Neural progenitor cell (in vitro differentiated cells): Measurements from ENCODE around the gene NPFFR2. TPM values are rescaled to one million over a fixed set of nuclear protein-coding genes. Genes with fewer than 3 reads are reported as not detected.

Experiments
- DNase-seq: peaks from one replicate; pipeline ENCODE4 v3.0.0-alpha.2; 2016; ENCODE audit warnings: low spot score
- H2AFZ ChIP-seq: fragments of 200-600 bp; sonication (generic); replicated peaks from 2 replicates; pipeline ENCODE4 v1.6.1; 2016; ENCODE audit warnings: antibody characterized with exemption
- H3F3A ChIP-seq: fragments of 200-600 bp; sonication (generic); 2 replicates; pipeline ENCODE4 v1.6.1; 2016; ENCODE audit warnings: antibody characterized with exemption, low read depth
- H3K27ac ChIP-seq: fragments of 200-600 bp; sonication (generic); 2 replicates; pipeline ENCODE4 v1.5.1; 2016; ENCODE audit warnings: mild to moderate bottlenecking
- H3K27me3 ChIP-seq: fragments of 200-600 bp; sonication (generic); 2 replicates; pipeline ENCODE4 v1.6.1; 2016; ENCODE audit warnings: mild to moderate bottlenecking, moderate library complexity
- H3K36me3 ChIP-seq: fragments of 200-600 bp; sonication (generic); 2 replicates; pipeline ENCODE4 v1.5.1; 2016
- H3K4me1 ChIP-seq: fragments of 200-600 bp; sonication (generic); 2 replicates; pipeline ENCODE4 v1.6.1; 2016; ENCODE audit warnings: mixed run types
- H3K4me2 ChIP-seq: fragments of 200-600 bp; sonication (generic); 2 replicates; pipeline ENCODE4 v1.6.1; 2016
- H3K4me3 ChIP-seq: fragments of 200-600 bp; sonication (generic); 2 replicates; pipeline ENCODE4 v1.5.1; 2016
- H3K79me2 ChIP-seq: fragments of 200-600 bp; sonication (generic); 2 replicates; pipeline ENCODE4 v1.6.1; 2016; ENCODE audit warnings: low read depth
- H3K9ac ChIP-seq: fragments of 200-600 bp; sonication (generic); 2 replicates; pipeline ENCODE4 v1.6.1; 2016
- H3K9me3 ChIP-seq: fragments of 200-600 bp; sonication (generic); 2 replicates; pipeline ENCODE4 v1.5.1; 2016; ENCODE audit warnings: low read depth
- H4K20me1 ChIP-seq: fragments of 200-600 bp; sonication (generic); 2 replicates; pipeline ENCODE4 v1.6.1; 2016; ENCODE audit warnings: low read depth
- H3K27ac Mint-ChIP-seq: 3 replicates; pipeline ENCODE4 v1.8.0; 2021; ENCODE audit warnings: mixed read lengths
- H3K27me3 Mint-ChIP-seq: 2 replicates; pipeline ENCODE4 v1.8.0; 2022; ENCODE audit warnings: low read depth, mild to moderate bottlenecking, inconsistent platforms, moderate library complexity, mixed read lengths; ENCODE audit not compliant: insufficient read depth
- H3K36me3 Mint-ChIP-seq: 3 replicates; pipeline ENCODE4 v1.8.0; 2021; ENCODE audit warnings: mixed read lengths
- H3K4me1 Mint-ChIP-seq: 3 replicates; pipeline ENCODE4 v1.8.0; 2021; ENCODE audit warnings: mixed read lengths
- H3K4me3 Mint-ChIP-seq: 3 replicates; pipeline ENCODE4 v1.8.0; 2021; ENCODE audit warnings: mild to moderate bottlenecking, moderate library complexity, mixed read lengths
- H3K9me3 Mint-ChIP-seq: 3 replicates; pipeline ENCODE4 v1.8.0; 2020; ENCODE audit warnings: mixed read lengths
- EZH2 ChIP-seq: fragments of 200-600 bp; sonication (generic); IDR thresholded peaks from 2 replicates; pipeline ENCODE4 v1.6.1; 2017; ENCODE audit warnings: antibody characterized with exemption, mild to moderate bottlenecking, moderate library complexity
- EZH2phosphoT487 ChIP-seq: fragments of 200-600 bp; sonication (generic); IDR thresholded peaks from 2 replicates; pipeline ENCODE4 v1.6.1; 2017; ENCODE audit warnings: antibody characterized with exemption
- total RNA-seq: library from RNA; depleted of rRNA; stranded (reverse); fragments of >200 nt; gene quantifications from 2 replicates; pipeline ENCODE4 v1.2.3, GENCODE V29; 2015; ENCODE audit warnings: low replicate concordance
- TF ChIP-seq, protein P1 (sequence below): fragments of 200-600 bp; sonication (generic); IDR thresholded peaks from 2 replicates; pipeline ENCODE4 v1.5.1; 2017; ENCODE audit warnings: antibody characterized with exemption, mild to moderate bottlenecking

The NPFFR2 gene
- total RNA-seq, 1 donor from 2014 or later = 2.1 TPM

DNA sequence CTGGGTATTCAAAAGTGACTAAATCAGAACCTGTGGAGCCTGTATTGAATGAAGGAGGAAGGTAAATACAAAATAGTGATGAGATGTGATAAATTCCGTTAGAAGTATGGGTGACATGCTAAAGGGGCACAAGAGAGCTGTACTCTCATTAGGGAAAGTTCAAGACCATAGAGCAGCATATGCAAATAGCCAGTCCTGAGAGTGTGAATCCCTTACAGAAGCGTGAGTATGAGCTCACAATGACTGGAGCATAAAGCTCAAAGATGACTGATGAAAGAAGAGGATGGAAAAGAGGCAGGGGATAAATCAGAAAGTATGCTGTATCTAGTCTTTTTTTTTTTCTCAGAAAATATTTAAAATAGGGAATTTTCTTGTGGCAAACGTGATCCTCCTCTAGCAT, 12.1 kb upstream of the NPFFR2 start:
- Mint-ChIP-seq H3K9me3 (no peaks in the 10 kb centered on the region), H3K4me3 (no peak overlapping the region), H3K36me3 (no peaks in the 10 kb centered on the region), H3K27ac (no peak overlapping the region), H3K27me3 (no peaks in the 10 kb centered on the region), H3K4me1 (no peaks in the 10 kb centered on the region)
- Histone ChIP-seq H3K36me3 (no peaks in the 10 kb centered on the region), H3K9ac (no peak overlapping the region), H3K9me3 (no peaks in the 10 kb centered on the region), H3K4me3 (no peak overlapping the region), H3K79me2 (no peaks in the 10 kb centered on the region), H3K4me1 (no peaks in the 10 kb centered on the region), H3K27me3 (no peaks in the 10 kb centered on the region), H3F3A (no peaks in the 10 kb centered on the region), H2AFZ (no peak overlapping the region), H4K20me1 (no peaks in the 10 kb centered on the region), H3K27ac (no peak overlapping the region), H3K4me2 (no peak overlapping the region)
- TF ChIP-seq EZH2 (no peak), EZH2phosphoT487 (no peak)
- TF ChIP-seq, protein P1, sequence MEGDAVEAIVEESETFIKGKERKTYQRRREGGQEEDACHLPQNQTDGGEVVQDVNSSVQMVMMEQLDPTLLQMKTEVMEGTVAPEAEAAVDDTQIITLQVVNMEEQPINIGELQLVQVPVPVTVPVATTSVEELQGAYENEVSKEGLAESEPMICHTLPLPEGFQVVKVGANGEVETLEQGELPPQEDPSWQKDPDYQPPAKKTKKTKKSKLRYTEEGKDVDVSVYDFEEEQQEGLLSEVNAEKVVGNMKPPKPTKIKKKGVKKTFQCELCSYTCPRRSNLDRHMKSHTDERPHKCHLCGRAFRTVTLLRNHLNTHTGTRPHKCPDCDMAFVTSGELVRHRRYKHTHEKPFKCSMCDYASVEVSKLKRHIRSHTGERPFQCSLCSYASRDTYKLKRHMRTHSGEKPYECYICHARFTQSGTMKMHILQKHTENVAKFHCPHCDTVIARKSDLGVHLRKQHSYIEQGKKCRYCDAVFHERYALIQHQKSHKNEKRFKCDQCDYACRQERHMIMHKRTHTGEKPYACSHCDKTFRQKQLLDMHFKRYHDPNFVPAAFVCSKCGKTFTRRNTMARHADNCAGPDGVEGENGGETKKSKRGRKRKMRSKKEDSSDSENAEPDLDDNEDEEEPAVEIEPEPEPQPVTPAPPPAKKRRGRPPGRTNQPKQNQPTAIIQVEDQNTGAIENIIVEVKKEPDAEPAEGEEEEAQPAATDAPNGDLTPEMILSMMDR = no peak
- no peak for DNase-seq

DNA sequence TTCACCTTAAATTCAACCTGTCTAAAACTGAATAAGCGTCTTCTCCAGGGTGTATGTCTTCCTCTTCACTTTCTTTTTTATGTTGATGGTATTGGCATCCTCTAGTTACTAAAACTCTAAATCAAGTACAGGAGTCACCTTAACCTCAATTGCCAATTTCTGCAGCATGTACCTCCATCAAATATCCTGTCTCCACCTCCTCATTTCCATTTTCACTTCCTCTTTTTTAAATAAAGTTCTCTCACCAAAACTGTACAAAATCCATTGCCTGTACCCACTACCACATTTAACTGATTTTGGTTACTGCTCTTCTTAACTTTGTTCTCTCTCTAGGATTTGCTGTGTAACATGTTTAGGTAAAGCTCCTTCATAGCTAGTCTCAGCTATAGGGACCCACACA, 9.2 kb upstream of the NPFFR2 start:
- H4K20me1 ChIP-seq = no peaks in the 10 kb centered on the region
- H3K4me1 ChIP-seq = no peaks in the 10 kb centered on the region
- no peak overlapping the region for H3K27ac Mint-ChIP-seq

DNA sequence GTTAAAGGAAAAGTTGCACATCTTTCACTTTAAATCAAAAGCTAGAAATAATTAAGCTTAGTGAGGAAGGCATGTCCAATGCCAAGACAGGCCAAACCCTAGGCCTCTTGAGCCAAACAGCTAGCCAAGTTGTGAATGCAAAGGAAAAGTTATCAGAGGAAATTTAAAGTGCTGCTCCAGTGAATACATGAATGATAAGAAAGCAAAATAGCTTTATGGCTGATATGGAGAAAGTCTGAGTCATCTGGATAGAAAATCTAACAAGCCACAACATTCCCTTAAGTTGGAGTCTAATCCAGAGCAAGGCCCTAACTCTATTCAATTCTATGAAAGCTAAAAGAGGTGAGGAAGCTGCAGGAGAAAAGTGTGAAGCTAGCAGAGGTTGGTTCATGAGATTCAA, 23.8 kb downstream of the NPFFR2 start:
- Histone ChIP-seq H4K20me1 (no peaks in the 10 kb centered on the region), H3K36me3 (no peaks in the 10 kb centered on the region), H3K79me2 (no peaks in the 10 kb centered on the region), H3K27ac (no peak overlapping the region), H3K4me3 (no peak overlapping the region), H3K4me2 (no peak overlapping the region), H3K27me3 (no peaks in the 10 kb centered on the region), H3K9ac (no peak overlapping the region), H3F3A (no peaks in the 10 kb centered on the region), H3K9me3 (no peaks in the 10 kb centered on the region), H2AFZ (no peak overlapping the region), H3K4me1 (no peaks in the 10 kb centered on the region)
- Mint-ChIP-seq H3K36me3 (no peaks in the 10 kb centered on the region), H3K9me3 (no peaks in the 10 kb centered on the region), H3K27me3 (no peaks in the 10 kb centered on the region), H3K4me1 (no peaks in the 10 kb centered on the region), H3K4me3 (no peak overlapping the region), H3K27ac (no peak overlapping the region)
- DNase-seq = no peak
- TF ChIP-seq, protein P1 = no peak
- TF ChIP-seq EZH2 = no peak
- TF ChIP-seq EZH2phosphoT487 = no peak

More for the DNA sequence above, 9.2 kb upstream of the NPFFR2 start:
- Histone ChIP-seq H3K9ac (no peak overlapping the region), H3F3A (no peaks in the 10 kb centered on the region), H3K4me2 (no peak overlapping the region), H3K36me3 (no peaks in the 10 kb centered on the region), H3K79me2 (no peaks in the 10 kb centered on the region), H3K4me3 (no peak overlapping the region), H3K27ac (no peak overlapping the region), H2AFZ (no peak overlapping the region), H3K9me3 (no peaks in the 10 kb centered on the region), H3K27me3 (no peaks in the 10 kb centered on the region)
- Mint-ChIP-seq H3K4me3 (no peak overlapping the region), H3K4me1 (no peaks in the 10 kb centered on the region), H3K9me3 (no peaks in the 10 kb centered on the region), H3K27me3 (no peaks in the 10 kb centered on the region), H3K36me3 (no peaks in the 10 kb centered on the region)
- TF ChIP-seq, protein P1 = no peak
- TF ChIP-seq EZH2phosphoT487 (no peak), EZH2 (no peak)
- no peak for DNase-seq
